NK-92 (cell line): ENCODE measurements around the gene GRAMD4.

ENCODE experiments used
- DNase-seq: peaks from one replicate; lab custom pipeline; 2025; ENCODE audit not compliant: unreplicated experiment; lab: John Stamatoyannopoulos, UW

The GRAMD4 gene

GRCh38 chr22:46707827-46708570 lies 87.8 kb downstream of the GRAMD4 start:
- DNase-seq: no peak

DNA sequence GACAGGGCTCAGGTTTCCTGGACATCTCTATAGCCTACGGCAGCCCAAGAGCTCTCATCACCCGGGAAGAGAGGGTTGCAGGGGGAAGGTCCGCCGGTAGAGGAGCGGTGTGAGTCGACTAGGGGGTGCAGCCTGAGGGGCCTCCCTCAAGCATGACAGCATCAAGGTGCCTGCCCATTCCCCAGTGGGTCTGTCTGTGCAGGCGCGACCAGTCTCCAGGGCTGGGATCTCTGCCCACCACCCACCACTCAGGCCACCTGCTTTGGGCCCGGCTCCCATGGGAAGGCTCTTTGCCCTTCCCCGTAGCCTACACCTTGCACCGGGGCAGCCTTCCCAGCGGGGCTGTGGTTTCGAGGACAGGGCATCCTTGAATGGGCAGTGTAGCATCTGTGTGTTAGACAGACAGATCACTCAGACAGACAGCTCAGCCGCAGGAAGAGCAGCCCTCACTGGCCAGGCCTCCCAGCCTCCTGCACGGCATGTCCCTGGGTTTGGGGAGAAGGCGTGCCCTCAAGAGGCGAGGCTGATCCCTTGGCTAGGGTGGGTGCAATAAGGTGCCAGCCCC lies 88.7 kb downstream of the GRAMD4 start:
- no peak for DNase-seq

DNA sequence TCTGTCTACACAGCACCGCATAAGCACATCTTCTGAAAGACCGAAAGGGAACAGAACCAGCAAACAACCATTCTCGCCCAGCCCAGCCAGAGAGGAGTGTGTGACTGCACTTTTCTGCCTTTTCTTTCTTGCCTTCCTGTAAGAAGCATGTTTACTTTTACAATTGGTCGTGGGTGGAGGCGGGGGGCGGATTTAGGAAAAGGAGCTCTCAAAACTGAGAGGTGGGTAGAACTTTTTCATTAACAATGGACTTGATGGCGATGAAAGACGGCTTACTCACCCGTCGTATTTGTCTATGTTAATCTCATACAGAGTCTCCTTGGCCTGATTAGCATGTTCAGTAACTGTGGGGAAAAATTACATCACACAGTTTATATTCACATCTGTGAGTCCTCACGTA lies 90.6 kb downstream of the GRAMD4 start:
- DNase-seq: no peak

DNA sequence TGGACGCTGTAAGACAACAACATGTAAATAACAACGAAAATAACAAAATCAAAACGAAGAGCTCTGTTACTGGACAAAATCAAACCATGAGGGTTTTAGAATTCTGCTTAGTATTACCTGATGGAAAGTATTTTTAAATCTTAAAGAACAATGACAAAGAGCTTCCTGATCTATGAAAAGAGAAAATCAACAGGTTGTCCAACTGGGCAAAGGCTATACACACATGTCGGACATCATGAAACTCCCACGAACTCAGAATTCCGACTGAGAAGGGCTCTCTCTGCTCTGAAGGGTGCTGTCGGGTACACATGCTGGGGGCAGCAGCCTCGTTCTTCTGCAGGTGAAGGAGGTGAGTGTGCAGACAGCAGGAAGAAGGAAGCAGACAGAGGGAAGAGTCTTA lies 92.1 kb downstream of the GRAMD4 start:
- DNase-seq: no peak

DNA sequence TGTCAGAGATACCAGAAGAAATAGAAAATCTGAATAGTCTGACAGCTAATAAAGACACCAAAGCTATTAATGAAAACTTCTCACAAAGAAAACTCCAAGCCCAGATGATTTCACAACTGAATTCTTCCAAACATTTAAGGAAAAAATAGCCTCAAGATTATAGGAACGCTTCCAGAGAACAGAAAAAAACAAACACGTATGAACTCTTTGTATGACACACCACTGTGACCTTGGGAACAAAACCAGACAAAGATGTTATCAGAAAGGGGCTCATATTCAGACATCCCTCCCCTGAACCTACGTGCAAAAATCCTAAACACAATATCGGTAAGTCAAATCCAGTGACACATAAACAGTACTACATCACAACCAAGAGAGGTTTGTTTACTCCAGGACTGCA lies 94.4 kb downstream of the GRAMD4 start:
- no peak for DNase-seq

DNA sequence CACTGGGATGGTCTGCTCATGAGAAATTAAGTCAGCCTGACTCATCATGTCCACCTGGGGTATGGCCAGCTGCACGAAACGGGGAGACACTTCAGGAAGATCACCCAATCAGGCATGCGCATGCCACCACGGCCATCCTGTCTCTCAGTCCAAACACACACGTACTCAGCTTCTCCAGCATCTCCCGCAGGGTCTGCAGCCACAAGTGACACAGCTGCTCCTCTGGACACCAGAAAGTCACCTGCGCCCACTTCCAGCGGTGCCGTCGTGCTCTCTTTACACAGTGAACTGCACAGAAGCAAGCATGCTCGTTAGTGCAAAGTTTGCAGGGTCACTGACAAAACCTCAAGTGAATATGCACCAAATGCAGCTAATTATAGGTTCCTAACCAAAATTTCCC lies 99.7 kb downstream of the GRAMD4 start:
- no peak for DNase-seq

DNA sequence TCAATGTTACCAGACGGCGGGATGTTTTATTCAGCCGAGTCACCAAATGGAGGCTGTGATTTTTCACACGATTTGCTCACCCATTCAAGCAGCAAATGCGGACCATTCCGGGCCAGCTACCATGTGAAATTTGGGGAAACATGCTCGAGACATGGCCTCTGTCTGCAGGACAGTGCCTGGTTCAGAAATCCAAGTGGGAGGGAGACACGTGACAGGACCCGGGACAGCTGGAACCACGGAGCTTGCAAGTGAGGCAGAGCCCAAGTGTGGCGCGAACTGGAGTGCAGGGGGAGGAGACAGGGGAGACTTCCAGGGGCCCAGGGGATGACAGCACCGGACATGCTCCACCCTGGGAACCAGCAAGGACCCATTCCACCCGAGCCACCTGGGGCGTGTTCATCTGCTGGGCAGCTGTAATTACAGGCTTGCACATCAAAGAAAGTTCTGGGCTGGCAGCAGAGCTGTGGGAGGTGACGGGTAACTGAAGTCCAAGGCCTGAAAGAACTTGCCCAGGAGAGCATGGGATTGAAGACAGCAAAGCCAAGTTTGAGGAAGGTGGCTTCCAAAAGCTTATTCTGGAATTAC lies 101.4 kb downstream of the GRAMD4 start:
- no peak for DNase-seq

GRCh38 chr22:46723882-46724281 lies 103.7 kb downstream of the GRAMD4 start:
- no peak for DNase-seq

- no peak for DNase-seq
These were observed 104.9 kb downstream of the GRAMD4 start for GRCh38 chr22:46725096-46725495.

DNA sequence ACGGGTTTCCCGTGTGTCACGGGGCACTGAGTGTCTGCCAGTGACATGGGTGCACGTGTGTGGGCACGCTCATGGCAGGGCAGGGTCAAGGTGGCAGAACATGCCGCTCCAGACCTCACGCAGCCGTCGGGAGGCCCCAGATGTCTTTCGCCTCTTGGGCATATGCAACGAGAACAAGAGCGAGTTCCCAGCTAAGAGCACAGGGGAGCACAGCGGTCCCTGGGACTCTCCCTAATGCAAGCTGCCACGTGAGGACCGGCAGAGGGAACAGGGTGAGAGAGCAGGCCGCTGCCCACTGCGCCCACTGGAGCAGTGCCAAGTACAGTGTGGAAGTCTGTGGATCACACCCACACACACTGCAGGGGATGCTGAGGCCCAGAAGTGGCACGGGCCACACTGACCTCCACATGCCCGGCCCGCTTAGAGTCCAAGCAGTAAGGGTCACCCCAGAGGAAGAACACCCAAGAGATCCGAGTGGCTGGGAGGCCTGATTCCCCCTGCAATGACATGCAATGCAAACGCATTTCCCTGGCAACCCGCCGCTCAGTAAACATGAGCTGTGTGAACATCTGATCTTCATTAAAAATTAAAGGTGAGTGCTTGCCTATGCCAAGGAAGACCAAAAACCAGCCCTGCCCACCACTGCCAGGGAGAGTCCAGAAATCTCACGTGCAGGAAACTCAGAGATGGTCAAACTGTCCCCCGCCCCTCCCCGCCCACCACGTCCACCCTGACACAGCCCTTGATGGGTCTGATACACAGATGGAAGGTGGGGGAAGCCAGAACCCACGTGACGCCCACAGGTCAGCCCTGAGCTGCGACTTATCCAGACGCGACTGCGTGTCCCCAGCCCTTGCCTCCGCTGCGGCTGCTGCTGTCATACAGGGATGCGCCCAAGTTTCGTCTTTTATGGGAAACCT lies 106.1 kb downstream of the GRAMD4 start:
- no peak for DNase-seq

- no peak for DNase-seq
These were observed 106.8 kb downstream of the GRAMD4 start for GRCh38 chr22:46726986-46727317.

DNA sequence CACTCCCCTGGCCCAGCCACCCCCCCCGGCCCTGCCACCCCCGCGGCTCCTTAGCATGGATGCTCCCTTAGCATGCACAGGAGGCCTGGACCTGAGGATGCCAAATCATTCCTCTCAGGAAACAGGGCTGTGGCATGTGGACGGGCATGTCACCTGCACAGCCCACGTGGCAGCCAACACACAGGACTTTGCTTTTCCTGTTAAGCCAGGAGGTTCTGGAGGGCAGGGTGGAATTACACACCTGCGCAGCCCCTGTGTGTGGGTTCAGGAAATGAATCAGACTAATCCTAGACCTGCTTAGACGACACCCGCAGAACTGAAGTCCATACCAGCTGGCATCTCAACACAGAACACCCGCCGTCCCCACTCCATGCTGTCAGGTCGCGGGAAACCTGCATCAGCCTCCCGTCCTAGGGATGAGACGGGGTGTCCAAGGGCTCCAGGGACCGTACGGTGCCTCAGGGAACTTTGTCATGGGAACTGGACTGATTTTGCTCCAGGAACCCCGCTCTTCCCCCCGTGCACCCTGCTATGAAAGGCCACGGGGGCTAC lies 107.7 kb downstream of the GRAMD4 start:
- no peak for DNase-seq

- no peak for DNase-seq
These were observed 108.3 kb downstream of the GRAMD4 start for GRCh38 chr22:46728470-46728869.
